HG02852 (cell line): ENCODE data around the gene LRRC59.
"Not testable (repeated sequence)": the region's sequence is repeated elsewhere in the genome, so short reads cannot be mapped to it uniquely, and the experiment has no call there.

ENCODE experiments used
- ATAC-seq: cut with Tn5 transposase; IDR thresholded peaks from one replicate; pipeline ENCODE4 v1.9.1; 2021; ENCODE audit warnings: mild to moderate bottlenecking, moderate library complexity; ENCODE audit not compliant: unreplicated experiment

LRRC59 gene

DNA sequence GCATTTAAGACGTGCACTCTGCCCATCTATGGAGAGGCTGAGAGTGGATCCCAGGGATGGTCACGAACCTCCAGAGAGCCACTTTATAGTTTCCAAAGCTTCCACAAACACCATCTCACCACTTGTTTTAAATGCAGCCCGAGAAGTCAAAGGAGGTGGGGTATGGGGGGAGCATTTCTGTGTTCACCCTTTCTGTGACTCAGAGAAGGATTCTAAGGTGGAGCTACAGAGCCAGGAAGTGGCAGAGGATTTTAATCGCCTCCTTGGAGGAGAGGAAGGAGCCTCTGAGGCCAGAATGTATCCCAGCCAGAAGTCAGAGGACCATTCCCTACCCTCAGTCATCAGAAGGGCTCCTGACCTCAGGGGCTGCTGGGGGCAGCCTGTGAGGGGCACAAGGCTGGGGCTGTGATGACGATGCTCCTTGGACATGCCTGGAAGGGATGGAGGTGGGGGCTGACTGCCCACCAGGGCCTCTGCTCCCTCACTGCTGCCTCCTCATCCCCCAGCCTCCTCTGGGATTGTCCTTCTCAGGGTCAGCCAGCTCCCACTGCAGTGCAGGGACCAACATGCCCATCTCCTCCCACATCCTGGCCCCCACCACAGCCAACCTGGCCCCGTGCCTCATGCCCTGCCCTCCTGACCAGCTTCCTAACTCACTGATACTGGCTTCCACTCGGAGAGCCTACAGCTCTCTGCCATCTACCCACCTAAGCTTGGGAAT lies 48.6 kb downstream of the LRRC59 start:
- no peak for ATAC-seq

DNA sequence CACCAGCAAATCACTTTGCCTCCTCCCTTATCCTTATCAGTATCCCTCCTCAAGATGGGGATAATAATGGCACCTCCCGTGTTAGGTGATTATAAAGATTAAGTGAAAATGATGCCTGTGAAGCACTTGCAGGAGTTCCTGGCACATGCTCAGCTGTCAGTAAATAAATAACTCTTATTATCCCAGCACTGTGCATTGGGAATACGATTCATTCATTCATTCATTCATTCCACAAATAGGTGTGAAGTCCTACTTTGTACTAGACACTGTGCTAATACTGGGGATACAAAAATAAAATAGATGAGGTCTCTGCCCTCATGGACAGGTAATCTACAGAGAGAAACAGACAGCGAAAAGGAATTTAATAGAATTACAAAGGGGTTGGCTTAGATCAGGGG lies 49.4 kb downstream of the LRRC59 start:
- ATAC-seq: no peak

DNA sequence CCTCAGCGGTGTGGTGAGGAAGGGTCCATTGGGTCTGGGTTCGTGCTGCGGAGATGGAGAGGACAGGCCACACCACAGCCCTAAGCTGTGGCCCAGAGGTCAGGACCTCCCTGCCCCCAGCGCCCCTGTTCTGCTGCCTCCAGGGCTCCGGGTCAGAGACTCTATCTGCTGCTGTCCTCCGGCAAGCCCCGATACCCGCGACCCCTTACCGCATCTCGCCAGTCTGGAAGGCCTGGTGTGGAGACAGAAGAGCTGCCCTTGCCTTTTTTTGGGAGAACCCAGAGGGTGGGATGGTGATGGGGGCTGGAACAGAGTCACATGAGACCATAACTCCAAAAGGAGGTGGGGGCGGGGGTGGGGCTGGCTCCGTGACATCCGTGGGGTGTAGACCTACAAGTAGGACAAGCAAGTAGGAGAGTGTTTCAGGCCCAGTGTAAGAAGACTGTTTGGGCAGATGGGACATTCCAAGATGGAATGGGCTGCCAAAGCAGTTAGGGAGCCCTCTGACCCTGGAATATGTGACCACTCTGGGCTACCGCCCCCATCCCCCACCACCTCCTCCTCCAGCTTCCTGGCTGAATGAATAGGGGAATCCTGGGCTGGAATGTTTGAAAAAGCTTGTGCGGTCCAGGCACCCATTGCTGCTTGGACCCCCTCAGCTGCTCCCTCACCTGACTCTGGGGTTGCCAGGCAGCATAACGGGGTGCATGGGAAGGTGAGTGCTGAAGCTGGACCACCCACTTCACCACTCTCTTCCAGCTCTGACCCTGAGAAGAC lies 50.0 kb downstream of the LRRC59 start:
- ATAC-seq: no peak

DNA sequence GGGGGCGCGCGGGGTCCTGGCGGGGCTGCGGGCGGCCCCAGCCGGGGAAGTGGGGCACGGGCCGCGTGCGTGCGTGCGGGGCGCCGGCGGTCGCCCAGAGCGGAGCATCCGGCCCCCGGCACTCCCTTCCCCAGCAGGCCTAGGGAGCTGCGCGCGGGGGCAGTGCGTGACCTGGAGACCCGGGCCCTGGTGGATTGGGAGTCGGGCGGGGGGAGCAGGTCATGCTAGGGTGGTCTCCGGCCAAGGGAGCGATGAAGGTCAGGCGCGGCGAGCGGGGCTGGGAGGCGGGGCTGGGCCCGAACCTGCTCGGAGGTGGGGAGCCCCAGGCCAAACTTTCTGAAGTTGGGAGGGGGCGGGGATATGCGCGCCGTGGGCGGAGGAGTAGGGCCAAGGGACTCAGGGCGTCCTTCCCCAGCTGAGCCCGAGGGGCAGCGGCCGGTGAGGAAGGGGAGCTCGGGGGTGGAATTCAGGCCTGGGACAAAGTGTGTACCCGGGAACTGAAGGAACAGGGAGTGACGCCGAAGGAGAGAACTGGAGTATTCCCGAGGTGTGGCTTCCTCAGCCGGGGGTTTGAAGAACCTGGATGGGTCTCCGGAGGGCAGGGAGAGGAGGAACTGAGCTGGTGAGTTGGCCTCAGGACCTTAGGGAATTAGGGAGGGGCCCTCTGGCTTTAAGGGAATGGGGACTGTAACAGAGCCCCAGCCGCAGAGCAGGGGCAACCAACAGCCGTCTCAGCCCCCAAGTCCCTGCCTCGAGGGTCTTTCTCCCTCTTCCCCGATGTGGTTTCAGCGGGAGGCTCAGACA lies 50.8 kb downstream of the LRRC59 start:
- peak; percentile 52 for ATAC-seq

DNA sequence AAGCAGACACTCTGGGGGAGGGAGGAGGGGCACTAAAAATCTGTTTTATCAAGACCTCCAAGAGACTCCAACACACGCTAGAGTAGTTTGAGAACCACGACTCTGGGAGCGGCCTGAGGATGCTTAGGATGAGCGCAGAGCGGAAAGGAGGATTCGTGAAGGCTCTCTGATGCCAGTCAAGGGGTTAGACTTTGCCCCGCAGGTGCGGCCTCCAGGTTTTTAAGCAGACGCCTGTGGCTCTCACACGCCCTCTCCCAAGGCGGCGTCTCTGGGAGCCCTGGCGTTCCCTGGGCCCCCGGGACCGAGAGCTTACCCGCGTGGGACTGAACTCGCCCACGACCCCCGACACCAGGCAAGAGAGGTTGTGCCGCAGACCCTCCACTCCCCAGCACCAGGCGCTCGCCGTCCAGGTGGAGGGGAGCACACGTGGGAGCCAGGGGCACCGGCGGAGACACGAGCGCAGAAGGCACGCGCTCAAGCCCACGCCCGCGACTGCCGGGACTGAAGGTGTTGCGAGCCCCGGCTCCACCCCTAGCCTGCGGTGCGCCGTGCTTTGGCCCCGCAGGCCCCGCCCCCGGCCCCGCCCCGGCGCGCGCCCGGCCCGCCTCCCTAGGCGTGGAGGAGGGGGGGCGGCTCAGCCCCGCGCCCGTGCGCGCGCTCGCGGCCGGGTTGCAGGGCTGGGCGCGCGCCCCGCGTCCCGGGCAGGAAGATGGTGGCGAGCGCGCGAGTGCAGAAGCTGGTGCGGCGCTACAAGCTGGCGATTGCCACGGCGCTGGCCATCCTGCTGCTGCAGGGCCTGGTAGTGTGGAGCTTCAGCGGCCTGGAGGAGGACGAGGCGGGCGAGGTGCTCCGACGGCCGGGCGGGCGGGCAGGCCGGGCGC lies 51.7 kb downstream of the LRRC59 start, which contains the start of gene XYLT2:
Gene XYLT2, plus strand, starts transcription at position 695 of the 881 bp plus-strand sequence. Its CDS starts 15 bp downstream, at position 710.
- peak; percentile 73 for ATAC-seq

DNA sequence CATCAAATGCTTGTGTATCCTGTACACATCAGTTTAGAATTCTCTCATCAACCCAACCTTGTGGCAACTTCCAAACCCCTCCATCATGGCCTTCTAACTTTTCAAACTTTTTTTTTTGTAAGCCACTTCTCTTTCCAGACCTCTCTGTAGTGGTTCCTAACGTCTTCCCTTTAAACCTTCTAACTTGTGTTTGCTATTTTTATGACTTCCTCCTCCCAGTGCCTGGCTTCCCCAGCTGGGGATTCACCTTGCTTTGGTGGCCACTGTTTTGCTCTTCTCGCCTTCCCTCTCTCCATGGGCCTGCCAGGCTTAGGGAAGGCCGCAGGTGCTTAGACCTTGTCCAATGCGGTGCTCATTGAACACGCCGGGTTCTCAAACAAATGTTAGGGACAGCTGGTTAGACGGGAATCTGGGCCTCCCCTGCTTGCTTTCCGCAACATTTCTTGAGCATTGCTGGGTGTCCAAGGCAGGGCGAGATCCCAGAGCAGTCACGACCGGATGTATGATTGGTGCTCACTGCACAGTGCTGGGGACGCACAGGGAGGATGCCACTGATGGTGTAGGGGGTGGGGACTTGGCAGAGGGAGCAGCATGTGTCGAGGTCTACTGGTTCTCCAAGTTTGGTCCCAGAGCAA lies 52.5 kb downstream of the LRRC59 start:
- no peak for ATAC-seq

DNA sequence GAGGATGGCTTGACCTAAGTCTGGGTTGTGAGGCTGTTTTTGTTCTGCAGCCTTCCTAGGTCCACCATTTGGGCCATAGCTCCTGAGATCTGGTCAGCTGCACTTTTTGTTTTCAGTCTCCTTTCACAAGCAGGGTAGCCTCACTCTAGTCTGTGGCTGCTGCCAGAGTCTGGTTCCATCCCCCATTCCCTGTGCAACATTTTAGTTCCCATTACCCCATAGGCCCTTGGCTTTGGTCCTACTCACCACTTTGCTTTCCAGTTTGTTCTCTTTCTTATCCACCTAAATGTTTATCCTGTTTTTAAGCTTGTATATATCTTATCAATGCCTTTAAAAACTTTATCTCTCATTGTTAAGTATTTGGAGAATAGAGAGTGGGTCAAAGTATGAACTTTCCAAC lies 57.9 kb downstream of the LRRC59 start:
- ATAC-seq: no peak

DNA sequence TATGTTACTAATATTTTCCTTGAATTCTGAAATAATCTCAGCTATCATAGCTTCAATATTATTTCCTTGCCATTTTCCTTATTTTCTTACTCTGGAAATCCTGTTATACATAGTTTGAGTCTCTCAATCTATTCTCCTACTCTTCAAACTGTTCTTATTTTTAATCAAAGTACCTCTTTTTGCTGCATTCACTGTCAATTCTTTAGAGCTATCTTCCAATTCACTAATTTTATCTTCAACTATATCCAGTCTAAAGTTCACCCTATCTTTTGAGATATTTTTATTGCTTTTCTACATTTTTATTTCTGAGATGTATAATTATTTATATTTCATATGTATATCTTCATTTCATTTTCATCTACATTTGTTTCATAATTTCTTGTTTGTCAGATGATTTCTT lies 58.7 kb downstream of the LRRC59 start:
- ATAC-seq: no peak

DNA sequence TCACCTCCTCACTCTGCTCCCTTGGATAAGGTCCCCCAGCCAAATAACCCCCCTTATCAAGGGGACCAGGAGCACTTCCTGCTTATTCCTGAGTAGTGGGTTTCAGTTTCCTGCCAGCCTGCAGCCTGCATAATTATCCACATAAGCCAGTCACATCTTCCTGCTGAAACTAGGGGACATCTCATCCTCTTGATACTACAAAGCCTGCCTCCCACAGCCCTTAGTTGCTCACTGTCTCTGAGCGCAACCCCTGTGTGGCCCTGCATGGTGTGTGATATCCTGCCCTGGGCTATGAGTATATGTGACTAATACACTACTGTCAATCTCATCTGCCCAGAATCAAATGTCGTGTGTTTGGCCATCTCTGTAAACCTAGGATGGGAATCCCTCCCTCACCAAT lies 59.4 kb downstream of the LRRC59 start:
- no peak for ATAC-seq

DNA sequence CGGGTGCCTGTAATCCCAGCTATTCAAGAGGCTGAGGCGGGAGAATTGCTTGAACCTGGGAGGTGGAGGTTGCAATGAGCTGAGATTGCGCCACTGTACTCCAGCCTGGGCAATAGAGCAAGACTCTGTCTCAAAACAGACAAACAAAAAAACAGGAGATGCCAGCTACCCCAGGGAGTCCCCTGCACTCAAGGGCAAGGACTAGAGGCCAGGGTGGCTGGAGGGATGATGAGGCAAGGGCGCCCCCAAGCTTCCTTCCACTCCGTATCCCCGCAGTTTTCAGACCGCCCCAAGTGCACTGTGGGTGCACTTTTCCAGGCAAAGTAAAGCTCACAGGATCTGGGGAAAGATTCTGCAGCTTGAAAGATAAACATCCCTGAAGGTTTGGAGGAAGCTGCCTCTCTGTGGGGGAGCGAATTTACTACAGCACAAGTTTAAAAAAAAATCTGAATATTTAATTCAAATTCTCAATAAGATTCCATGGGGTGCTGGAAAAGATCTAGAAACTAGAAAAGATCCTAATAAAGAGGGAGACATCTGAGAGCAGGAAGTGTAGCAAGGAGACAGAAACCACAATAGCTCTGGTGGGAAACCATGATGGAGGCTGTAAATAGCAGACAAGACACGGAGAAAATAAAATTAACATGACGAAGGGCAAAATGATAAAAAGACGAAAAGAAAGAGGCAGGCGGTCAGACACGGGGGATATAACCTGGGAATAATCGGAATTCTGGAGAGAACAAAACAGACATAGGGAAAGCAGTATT lies 63.8 kb downstream of the LRRC59 start:
- ATAC-seq: not testable (repeated sequence)

DNA sequence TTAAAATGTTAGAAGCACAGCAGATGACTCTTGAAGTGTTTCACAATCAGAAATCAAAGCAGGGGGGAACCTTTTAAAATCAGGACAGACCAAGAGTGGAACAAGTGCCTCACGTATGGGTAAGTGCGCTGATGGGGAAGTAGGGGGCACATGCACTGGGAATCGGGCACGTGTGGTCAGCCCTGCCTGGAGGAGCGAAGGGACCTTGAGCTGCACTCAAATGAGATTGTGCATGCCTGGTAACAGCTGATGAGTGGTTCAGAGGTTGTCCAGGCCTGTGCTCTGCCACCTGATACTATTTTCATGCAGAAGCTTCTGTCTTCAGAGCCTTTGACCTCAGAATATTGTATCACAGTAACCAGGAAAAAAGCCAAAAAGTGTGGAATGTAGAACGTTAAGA lies 65.1 kb downstream of the LRRC59 start:
- ATAC-seq: no peak
